Hepatocyte (in vitro differentiated cells): Measurements from ENCODE around the gene ARAP1. TPM values are rescaled to one million over a fixed set of nuclear protein-coding genes. Genes with fewer than 3 reads are reported as not detected.

Experiments used
- DNase-seq: peaks from one replicate; pipeline ENCODE4 v3.0.0-alpha.2; 2016; ENCODE audit warnings: low spot score
- H2AFZ ChIP-seq: fragments of 200-600 bp; sonication (generic); 2 replicates; pipeline ENCODE4 v1.6.0; 2016; ENCODE audit warnings: antibody characterized with exemption, mild to moderate bottlenecking
- H3K27ac ChIP-seq: fragments of 200-600 bp; sonication (generic); 2 replicates; pipeline ENCODE4 v1.5.1; 2016; ENCODE audit warnings: mild to moderate bottlenecking
- H3K27me3 ChIP-seq: fragments of 200-600 bp; sonication (generic); 2 replicates; pipeline ENCODE4 v1.6.1; 2016
- H3K36me3 ChIP-seq: fragments of 200-600 bp; sonication (generic); replicated peaks from 2 replicates; pipeline ENCODE4 v1.5.1; 2016; ENCODE audit warnings: low read depth; ENCODE audit not compliant: insufficient read depth
- H3K4me1 ChIP-seq: fragments of 200-600 bp; sonication (generic); 2 replicates; pipeline ENCODE4 v1.5.1; 2016; ENCODE audit warnings: mild to moderate bottlenecking, moderate library complexity; ENCODE audit not compliant: insufficient read depth
- H3K4me2 ChIP-seq: fragments of 200-600 bp; sonication (generic); 2 replicates; pipeline ENCODE4 v1.6.0; 2016
- H3K4me3 ChIP-seq: fragments of 200-600 bp; sonication (generic); 2 replicates; pipeline ENCODE4 v1.5.1; 2016; ENCODE audit warnings: mild to moderate bottlenecking
- H3K79me2 ChIP-seq: fragments of 200-600 bp; sonication (generic); 2 replicates; pipeline ENCODE4 v1.6.0; 2017; ENCODE audit warnings: mild to moderate bottlenecking
- H3K9me2 ChIP-seq: fragments of 200-600 bp; sonication (generic); replicated peaks from 2 replicates; pipeline ENCODE4 v1.6.0; 2017; ENCODE audit warnings: mild to moderate bottlenecking; ENCODE audit not compliant: insufficient read depth
- H3K9me3 ChIP-seq: fragments of 200-600 bp; sonication (generic); 2 replicates; pipeline ENCODE4 v1.5.1; 2016; ENCODE audit warnings: low read depth, mild to moderate bottlenecking
- H4K20me1 ChIP-seq: fragments of 200-600 bp; sonication (generic); 2 replicates; pipeline ENCODE4 v1.6.0; 2016; ENCODE audit warnings: mild to moderate bottlenecking; ENCODE audit not compliant: insufficient read depth, poor library complexity, severe bottlenecking
- CTCF ChIP-seq: fragments of 200-600 bp; sonication (generic); IDR thresholded peaks from 2 replicates; pipeline ENCODE4 v1.5.1; 2016; ENCODE audit warnings: antibody characterized with exemption, mild to moderate bottlenecking; ENCODE audit not compliant: poor library complexity
- EZH2 ChIP-seq: fragments of 200-600 bp; sonication (generic); IDR thresholded peaks from 2 replicates; pipeline ENCODE4 v1.6.1; 2016; ENCODE audit warnings: antibody characterized with exemption, mild to moderate bottlenecking, borderline replicate concordance
- EZH2phosphoT487 ChIP-seq: fragments of 200-600 bp; sonication (generic); IDR thresholded peaks from one replicate; pipeline ENCODE4 v1.6.1; 2018; ENCODE audit warnings: antibody characterized with exemption, mild to moderate bottlenecking, low read depth, moderate library complexity; ENCODE audit not compliant: unreplicated experiment, severe bottlenecking
- WGBS: methylation state at CpG from one replicate; pipeline ENCODE4 v1.1.6; 2016; ENCODE audit warnings: low lambda C conversion rate; ENCODE audit errors: missing lambda C conversion rate; 5-methylcytosine and 5-hydroxymethylcytosine counted together
- polyA plus RNA-seq: library from polyadenylated mRNA; unstranded; fragments of >200 nt; fragmentation: Nextera tagmentation; extraction: Ambion mirVana; gene quantifications from 2 replicates; pipeline ENCODE4 v1.2.1, GENCODE V29; 2016
- total RNA-seq: library from RNA; depleted of rRNA; stranded (reverse); fragments of >200 nt; gene quantifications from 2 replicates; pipeline ENCODE4 v1.2.3, GENCODE V29; 2014

Gene ARAP1
- total and polyA plus RNA-seq, 2 experiments from 2014 or later: 60.2 to 118 TPM

- H3K9me2 ChIP-seq: no peaks in the 10 kb centered on the region
- no peaks in the 10 kb centered on the region for H4K20me1 ChIP-seq
- no peak for TF ChIP-seq CTCF
- TF ChIP-seq EZH2phosphoT487: no peak
- TF ChIP-seq EZH2: no peak
- DNase-seq: no peak
- no peaks in the 10 kb centered on the region for H3K36me3 ChIP-seq
- peaks cover 38% of the 10 kb centered on the region for H3K4me1 ChIP-seq
- peak overlapping the region; percentile 88 for H3K27ac ChIP-seq
- H3K79me2 ChIP-seq: peaks cover 86% of the 10 kb centered on the region
- no peaks in the 10 kb centered on the region for H3K27me3 ChIP-seq
- no peaks in the 10 kb centered on the region for H3K9me3 ChIP-seq
- 88% methylated on average over 7 of the region's 7 CpGs for WGBS
- no peak overlapping the region for H3K4me3 ChIP-seq
- no peak overlapping the region for H3K4me2 ChIP-seq
- H2AFZ ChIP-seq: no peak overlapping the region
Measured at GRCh38 chr11:72742513-72743320, 9.5 kb downstream of the ARAP1 start.

- 63% methylated on average over 7 of the region's 7 CpGs for WGBS
- peak overlapping the region; percentile 88 for H3K27ac ChIP-seq
- peak; percentile 58 for DNase-seq
- H3K27me3 ChIP-seq: no peaks in the 10 kb centered on the region
- no peak for TF ChIP-seq CTCF
- no peak for TF ChIP-seq EZH2phosphoT487
- no peak for TF ChIP-seq EZH2
- no peaks in the 10 kb centered on the region for H3K9me2 ChIP-seq
- H3K79me2 ChIP-seq: peaks cover 86% of the 10 kb centered on the region
- H3K4me3 ChIP-seq: no peak overlapping the region
- no peak overlapping the region for H2AFZ ChIP-seq
- peak overlapping the region; percentile 54 for H3K4me2 ChIP-seq
- H3K9me3 ChIP-seq: no peaks in the 10 kb centered on the region
- H3K36me3 ChIP-seq: no peaks in the 10 kb centered on the region
- H3K4me1 ChIP-seq: peaks cover 32% of the 10 kb centered on the region
- no peaks in the 10 kb centered on the region for H4K20me1 ChIP-seq
Measured at GRCh38 chr11:72741849-72742512, 10.2 kb downstream of the ARAP1 start.

GRCh38 chr11:72741429-72741833 is 10.8 kb downstream of the ARAP1 start:
- H3K36me3 ChIP-seq: no peaks in the 10 kb centered on the region
- TF ChIP-seq EZH2phosphoT487 (no peak), CTCF (no peak), EZH2 (no peak)
- H3K9me3 ChIP-seq: no peaks in the 10 kb centered on the region
- DNase-seq: peak; percentile 64
- H3K27ac ChIP-seq: peak overlapping the region; percentile 88
- H3K79me2 ChIP-seq: peaks cover 85% of the 10 kb centered on the region
- H4K20me1 ChIP-seq: no peaks in the 10 kb centered on the region
- no peaks in the 10 kb centered on the region for H3K9me2 ChIP-seq
- WGBS: 65% methylated on average over 8 of the region's 8 CpGs
- H3K4me2 ChIP-seq: peak overlapping the region; percentile 54
- no peak overlapping the region for H2AFZ ChIP-seq
- H3K4me3 ChIP-seq: no peak overlapping the region
- peaks cover 29% of the 10 kb centered on the region for H3K4me1 ChIP-seq
- H3K27me3 ChIP-seq: no peaks in the 10 kb centered on the region
